Fibroblast of skin of right quadriceps (primary cell): ENCODE results near the gene APP.
"Not testable (repeated sequence)": the region's sequence is repeated elsewhere in the genome, so short reads cannot be mapped to it uniquely, and the experiment has no call there.

Experiments
- DNase-seq: peaks from one replicate; pipeline ENCODE4 v3.0.0-alpha.2; 2013

Gene APP

GRCh38 chr21:25931765-25932164 is 238.8 kb downstream of the APP start:
- DNase-seq = no peak

- no peak for DNase-seq
These were observed 240.6 kb downstream of the APP start for GRCh38 chr21:25929856-25930520.

- DNase-seq = no peak
These were observed 243.2 kb downstream of the APP start for GRCh38 chr21:25927195-25927880.

GRCh38 chr21:25925936-25926335 is 244.6 kb downstream of the APP start:
- no peak for DNase-seq

GRCh38 chr21:25925064-25925800 is 245.3 kb downstream of the APP start:
- DNase-seq = no peak

GRCh38 chr21:25918152-25918551 is 252.4 kb downstream of the APP start:
- DNase-seq = not testable (repeated sequence)

GRCh38 chr21:25916226-25916625 is 254.3 kb downstream of the APP start:
- DNase-seq = no peak

GRCh38 chr21:25913479-25913878 is 257.1 kb downstream of the APP start:
- no peak for DNase-seq

- DNase-seq = no peak
These were observed 258.2 kb downstream of the APP start for GRCh38 chr21:25912402-25912746.

- DNase-seq = no peak
These were observed 258.7 kb downstream of the APP start for GRCh38 chr21:25911730-25912401.

GRCh38 chr21:25910809-25911208 is 259.8 kb downstream of the APP start:
- no peak for DNase-seq

- DNase-seq = no peak
These were observed 261.2 kb downstream of the APP start for GRCh38 chr21:25909341-25909740.

GRCh38 chr21:25908495-25908894 is 262.1 kb downstream of the APP start:
- DNase-seq = no peak

- no peak for DNase-seq
These were observed 262.8 kb downstream of the APP start for GRCh38 chr21:25907573-25908275.

GRCh38 chr21:25906587-25906986 is 264.0 kb downstream of the APP start:
- no peak for DNase-seq

- DNase-seq = no peak
These were observed 265.4 kb downstream of the APP start for GRCh38 chr21:25905126-25905525.

GRCh38 chr21:25904044-25904695 is 266.4 kb downstream of the APP start:
- DNase-seq = no peak

GRCh38 chr21:25903607-25904006 is 267.0 kb downstream of the APP start:
- no peak for DNase-seq

GRCh38 chr21:25901330-25901979 is 269.1 kb downstream of the APP start:
- DNase-seq = no peak

GRCh38 chr21:25898671-25899070 is 271.9 kb downstream of the APP start:
- peak; percentile 59 for DNase-seq

GRCh38 chr21:25897383-25897782 is 273.2 kb downstream of the APP start:
- no peak for DNase-seq
